NCI-H2196 (cell line): ENCODE data around the gene NTN3.
"Not testable (repeated sequence)": the region's sequence is repeated elsewhere in the genome, so short reads cannot be mapped to it uniquely, and the experiment has no call there.

Experiments used
- DNase-seq: peaks from one replicate; lab custom pipeline; 2025; ENCODE audit not compliant: unreplicated experiment; lab: John Stamatoyannopoulos, UW

Gene NTN3

DNA sequence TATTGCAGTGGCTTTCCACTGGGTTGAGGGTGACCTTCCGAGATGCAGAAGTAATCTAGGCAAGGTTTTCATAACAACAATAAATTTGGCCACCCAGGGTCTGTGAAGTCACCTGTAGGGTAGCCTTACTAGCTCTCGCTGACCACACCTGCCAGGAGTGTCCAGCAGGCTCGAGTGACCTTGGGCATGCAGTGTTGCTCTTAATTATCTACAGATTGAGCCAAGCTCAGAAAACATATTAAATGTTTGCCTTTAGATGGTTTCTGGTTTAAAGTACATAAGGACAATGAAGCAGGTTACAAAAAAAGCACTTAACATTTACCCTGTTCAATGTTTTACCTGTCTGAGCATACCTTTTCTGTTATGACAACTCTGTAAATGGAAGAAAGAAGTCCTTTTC lies 5.6 kb downstream of the NTN3 start:
- DNase-seq: no peak

DNA sequence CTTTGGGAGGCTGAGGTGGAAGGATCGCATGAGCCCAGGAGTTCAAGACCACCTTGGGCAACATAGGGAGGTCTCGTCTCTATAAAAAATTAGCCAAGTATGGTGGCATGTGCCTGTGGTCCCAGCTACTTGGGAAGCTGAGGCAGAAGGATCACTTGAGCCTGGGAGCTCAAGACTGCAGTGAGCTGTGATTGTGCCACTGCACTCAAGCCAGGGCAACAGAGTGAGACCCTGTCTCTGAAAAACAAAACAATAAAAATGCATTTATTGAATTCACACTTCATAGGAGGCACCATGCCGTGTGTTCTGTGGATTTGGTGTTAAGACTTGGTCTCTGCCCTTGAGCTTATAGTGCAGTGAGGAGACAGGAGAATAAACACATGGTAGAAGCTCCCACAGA lies 6.2 kb downstream of the NTN3 start:
- DNase-seq: no peak

DNA sequence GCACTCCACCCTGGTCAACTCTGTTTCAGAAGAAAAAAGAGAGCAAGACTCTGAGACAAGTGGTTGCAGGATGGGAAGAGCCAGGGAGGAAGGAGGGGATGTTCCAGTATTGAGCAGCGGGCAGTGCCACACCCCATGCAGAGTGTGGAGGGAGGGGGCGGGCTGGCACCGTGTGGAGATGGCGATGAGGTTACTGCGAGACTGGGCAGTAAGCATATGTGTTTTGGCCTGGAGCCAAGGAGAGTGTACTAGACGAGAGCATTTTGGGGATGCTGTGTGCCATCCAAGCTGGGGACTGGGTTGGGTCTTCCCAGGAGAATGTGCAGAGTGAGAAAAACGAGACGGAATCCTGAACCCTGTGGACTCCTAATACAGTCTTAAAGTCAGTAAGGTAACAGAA lies 7.2 kb downstream of the NTN3 start:
- DNase-seq: no peak

DNA sequence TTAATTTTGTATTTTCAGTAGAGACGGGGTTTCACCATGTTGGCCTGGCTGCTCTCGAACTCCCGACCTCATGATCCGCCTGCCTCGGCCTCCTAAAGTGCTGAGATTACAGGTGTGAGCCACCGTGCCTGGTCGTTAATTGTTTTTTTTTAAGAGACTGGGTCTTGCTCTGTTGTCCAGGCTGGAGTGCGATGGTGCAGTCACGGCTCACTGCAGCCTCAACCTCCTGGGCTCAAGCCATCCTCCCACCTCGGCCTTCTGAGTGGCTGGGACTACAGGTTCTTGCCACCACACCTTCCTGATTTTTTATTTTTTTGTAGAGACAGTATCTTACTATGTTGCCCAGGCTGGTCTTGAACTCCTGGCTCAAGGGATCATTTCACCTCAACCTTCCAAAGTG lies 8.9 kb downstream of the NTN3 start:
- DNase-seq: not testable (repeated sequence)

DNA sequence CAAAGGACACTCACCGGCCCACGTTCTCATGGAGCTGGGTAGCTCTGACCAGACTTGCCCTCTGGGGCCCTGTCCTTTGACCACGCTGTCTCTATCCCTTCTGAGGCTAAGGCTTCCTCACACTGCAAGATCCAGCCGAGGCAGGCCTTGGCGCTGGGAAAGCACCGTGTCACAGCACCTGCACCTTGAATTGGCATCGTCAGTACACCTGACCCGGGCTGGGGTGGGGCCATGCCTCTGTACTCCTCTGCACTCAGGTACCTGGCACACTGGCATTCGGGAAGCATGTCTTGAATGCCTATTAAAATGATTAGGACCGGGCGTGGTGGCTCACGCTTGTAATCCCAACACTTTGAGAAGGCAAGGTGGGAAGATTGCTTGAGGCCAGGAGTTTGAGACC lies 9.9 kb downstream of the NTN3 start:
- DNase-seq: peak; percentile 21

DNA sequence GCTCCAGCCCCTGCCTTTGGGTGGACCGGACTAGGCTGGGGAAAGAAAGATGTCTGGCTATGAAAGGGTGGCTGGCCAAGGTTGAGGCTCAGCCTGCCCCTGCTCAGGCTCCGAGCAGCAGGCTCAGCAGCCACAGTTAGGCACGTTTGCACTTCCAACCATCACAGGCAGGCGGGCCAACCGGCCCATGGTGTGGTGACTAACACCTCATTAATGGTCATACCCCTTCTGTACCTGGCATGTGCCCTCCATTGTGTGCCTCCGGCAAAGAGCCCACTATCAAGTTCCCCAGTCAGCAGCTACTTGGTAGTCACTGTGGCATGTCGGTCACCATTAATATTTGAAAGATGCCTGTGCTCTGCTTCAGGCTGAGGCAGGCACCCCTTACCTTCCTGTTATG lies 10.6 kb downstream of the NTN3 start:
- DNase-seq: no peak

DNA sequence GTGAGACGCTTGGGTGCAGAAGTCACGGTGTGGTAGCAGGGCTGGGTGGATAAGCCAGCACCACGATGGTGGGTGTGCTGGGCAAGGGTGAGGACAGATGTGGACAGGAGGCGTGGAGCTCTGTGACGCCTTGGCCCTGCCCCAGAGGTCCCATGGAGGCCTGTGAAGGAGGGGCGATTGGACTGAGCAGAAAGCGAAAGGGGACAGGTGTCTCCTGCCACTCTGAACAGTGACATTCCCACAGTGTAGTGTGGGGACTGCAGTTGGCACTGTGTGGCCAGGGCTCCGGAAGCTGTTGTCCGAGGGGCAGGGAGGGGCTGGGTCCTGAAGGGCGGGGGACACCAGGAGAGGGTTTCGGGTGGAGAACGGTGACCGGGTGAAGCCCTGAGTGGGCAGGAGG lies 11.2 kb downstream of the NTN3 start:
- DNase-seq: no peak

DNA sequence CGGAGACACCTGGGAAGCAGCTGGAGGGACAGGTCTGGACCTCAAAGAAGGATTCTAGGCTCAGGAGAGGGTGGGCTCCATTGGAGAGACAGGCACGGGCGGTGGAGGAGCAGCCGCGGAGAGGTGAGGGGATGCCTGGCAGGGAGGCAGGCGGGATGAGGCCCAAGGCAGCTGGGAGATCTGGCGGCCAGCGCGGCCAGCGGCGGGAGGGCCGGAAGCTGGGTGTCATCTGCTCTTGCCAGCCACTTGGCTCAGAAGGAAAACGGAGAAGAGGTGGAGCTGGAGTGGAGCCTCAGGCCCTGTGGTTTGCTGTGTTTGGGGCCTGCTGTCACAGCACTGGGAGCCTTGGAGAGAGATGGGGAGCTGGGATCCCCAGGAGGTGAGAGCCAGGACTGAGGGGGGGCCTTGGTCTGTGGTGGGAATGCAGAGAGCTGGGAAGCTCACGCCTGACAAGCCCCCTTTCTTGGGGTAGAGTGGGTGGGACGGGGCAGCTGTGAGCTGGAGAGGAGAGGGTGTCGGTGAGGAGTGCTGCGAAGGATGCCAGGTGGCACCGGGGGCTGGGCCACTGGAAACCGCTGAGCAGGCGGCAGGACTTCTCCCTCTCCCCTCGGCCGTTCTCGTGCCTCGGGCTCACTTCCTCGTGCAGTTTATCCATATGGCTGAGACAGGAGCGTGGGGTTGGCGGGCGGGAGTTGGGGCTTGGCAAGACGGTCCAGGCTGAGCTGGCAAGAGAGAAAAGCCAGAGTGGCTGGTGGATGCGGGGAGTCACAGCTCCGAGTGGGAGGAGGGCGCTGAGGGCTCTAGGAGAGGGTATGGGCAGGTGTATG lies 11.8 kb downstream of the NTN3 start:
- peak; percentile 83 for DNase-seq

DNA sequence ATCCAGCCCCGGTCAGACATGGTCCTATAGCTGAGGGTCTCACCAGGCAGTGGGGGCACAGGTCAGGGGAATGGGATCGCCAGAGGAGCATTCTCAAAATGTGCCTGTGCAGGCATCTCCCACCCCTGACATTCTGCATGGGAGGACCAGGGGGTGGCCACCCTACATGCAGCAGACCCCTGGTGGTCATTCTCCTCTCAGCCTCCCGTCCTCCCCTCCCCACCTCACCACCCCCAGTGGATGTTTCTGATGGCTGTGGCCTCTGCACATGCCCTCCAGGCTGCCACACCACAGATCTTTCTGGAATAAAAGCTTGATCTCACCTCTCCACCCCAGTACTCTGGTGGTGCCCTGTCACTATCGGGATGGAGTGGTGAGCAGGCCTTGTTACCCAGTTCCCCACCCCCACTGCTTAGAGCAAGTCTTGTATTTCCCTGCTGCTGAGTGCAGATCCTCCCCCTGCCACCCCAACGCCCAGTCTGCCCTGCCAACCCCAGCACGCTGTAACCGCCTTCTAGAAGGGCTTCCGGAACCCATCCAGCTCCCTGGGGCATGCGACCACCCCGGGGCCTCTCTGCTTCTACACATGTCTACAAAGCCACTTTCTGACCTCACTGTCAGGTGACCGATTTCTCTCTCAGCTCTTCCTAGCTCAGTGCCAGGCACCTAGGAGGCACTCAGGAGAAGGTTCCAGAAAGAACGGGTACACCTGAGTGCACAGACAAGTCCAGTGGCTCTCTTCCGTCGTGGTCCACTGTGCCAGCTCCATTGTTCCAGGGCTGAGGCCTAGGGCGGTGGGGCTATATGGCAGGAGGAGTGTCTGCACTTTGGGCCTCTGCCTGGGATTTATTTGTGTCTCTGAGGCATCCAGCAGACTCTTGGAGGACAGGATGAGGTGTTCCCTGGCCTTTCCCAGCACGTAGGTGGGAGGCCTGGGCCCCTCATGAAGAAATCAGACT lies 13.1 kb downstream of the NTN3 start:
- no peak for DNase-seq

DNA sequence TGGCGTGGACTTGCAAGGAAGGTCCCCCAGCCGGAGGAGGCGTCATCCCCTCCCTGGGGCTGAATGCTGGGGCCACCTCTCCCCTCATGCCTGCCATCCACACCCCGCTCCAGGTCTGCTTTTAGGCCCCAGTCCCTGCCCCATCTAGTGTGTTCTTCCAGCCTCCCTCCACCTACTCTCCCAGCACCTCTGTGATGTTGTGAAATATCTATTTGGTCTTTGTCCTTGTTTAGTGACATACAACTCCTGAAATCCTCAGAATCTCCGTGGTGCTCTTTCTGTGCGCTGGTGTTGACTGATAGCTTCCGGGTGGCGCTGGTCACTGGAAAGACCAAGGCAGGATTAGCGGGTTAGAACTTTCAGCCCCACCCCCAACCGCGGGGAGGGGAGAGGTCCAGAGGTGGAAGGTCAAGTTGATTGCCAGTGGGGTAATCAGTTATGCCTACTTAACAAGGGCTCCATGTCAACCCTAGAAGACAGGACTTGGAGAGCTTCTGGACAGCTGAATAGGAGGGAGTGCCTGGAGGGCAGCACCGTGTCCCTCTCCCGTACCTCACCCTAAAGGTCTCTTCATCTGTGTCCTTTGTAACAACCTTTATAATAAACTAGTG lies 13.9 kb downstream of the NTN3 start:
- DNase-seq: no peak

DNA sequence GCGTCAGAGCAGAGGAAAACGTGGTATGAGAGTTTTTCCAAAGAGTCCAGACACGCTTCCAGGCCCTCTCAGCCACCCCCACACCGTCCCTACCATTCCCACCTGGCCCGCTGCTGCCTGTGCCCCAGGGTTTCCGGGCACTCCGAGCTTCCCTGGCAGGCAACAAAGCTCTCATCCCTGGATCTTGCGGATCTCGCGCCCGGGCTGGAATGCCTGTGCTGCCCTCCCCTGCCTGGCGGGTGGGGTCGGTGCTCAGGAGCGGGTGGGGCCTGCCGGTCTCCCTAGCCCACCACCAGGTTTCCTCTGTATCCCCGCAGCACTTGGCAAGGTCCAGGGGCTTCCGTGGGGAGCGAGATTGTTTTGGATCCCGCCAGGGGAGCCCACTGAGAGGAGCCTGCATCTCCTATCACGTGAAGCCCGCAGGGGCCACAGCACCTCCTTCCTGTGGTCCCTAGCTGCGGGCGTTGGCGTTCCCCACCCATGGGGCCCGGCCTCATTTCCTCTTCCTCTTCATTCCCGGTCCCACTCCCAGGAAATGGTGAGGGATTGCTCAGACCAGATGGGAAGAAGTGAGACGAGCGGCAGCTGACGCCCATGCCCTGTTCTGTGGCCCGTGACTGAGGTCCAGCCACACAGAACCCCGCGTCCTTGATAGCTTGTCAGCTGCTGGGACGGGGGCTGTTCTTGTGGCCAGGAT lies 14.9 kb downstream of the NTN3 start:
- no peak for DNase-seq

DNA sequence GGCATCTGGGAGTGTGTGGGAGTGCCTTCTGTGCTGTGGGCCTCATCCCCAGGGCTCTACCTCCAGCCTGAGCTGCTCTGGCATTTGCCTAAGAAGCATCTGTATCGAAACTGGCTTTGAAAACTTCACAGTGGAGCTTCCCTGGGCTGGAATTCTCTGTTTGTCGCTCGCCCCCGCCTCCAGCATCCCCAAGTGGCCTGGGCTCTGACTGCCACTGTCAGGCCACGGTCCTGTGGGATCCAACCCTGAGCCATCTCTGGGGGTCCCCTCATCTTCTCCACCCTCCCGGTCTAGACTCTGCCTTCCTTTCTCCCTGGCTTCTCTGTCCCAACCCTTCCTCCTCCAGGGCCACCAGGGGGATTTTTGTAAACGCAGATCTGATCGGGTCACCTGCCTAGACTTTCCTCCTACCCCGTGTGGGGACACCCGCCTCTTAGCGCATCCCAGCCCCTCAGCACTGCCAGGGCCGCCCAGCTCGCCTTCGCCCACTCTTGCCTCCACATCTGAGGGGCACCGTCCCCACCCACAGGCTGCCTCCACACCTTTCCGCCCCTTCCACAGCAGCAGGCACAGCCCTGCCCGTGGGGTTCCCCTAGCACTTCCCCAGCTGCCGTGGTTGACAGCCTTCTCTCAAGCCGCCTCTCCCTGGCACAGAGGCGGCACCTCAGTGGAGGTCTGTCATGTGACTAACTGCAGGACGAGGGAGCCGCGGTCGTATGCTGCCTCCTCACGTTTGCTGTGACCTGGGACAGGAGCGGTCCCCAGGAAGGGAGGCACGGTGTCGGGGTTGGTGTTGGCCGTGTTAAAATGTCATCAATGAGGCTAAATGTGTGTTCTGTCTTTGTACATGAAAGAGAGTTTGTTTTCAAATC lies 15.8 kb downstream of the NTN3 start:
- no peak for DNase-seq

DNA sequence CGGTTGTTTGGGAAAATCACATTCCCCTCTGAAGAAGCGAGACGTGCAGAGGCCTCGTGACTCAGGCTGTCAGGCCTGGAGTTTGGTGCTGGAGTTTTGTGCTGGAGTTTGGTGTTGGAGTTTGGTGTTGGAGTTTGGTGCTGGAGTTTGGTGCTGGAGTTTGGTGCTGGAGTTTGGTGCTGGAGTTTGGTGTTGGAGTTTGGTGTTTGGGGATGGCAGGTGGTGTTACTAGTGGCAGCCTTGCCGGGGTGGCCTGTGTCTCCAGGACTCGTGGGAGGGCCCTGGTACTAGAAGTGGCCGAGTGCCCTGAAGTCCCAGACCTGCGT lies 16.4 kb downstream of the NTN3 start:
- DNase-seq: no peak

DNA sequence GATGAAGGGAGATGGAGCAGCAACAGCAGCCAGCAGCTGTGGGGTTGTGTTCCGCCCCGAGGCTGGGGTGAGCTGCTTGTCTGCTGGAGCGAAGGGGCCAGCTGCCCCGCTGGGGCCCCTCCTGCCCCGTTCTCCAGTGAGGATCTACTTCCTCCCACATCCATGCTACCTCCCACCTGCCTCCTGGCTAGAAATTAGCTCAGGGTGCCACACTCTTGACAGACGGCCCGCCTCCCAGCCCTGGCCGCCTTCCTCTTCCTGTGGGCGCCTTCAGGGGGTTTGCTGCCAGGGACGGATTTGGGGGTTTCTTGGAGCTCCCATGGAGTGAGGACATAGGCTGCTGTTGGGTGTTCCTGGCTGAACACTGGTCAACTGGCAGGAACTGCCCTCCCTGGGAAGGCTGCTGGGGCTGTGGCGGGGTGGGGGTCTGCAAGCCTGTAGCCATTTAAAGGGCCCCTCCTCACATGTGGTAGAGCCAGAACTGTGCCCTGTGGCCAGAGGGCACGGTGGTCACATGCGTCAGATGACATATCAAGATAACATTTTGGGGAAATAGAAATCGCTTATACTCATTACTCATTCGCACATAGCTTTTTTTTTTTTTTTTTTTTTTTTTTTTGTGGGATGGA lies 16.9 kb downstream of the NTN3 start:
- DNase-seq: no peak

DNA sequence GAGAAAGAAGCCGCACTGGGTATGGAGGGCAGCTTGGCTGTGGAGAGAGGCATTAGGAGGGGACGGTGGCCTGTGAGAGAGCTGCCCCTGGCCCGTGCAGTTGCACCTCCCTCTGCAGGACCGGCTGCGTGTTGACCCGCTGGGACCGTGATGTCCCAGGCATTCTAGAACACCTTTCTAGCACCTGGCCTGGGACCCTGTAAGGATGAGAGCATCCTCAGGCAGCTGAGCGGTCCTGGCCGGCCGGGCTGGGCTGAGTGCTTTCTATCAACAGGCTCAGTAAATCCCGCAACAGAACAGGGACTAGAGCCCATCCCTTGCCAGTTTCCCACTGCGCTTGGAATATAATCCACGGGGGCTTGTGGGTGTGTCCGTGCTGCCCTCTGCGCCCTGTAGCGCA lies 18.5 kb downstream of the NTN3 start:
- DNase-seq: no peak

DNA sequence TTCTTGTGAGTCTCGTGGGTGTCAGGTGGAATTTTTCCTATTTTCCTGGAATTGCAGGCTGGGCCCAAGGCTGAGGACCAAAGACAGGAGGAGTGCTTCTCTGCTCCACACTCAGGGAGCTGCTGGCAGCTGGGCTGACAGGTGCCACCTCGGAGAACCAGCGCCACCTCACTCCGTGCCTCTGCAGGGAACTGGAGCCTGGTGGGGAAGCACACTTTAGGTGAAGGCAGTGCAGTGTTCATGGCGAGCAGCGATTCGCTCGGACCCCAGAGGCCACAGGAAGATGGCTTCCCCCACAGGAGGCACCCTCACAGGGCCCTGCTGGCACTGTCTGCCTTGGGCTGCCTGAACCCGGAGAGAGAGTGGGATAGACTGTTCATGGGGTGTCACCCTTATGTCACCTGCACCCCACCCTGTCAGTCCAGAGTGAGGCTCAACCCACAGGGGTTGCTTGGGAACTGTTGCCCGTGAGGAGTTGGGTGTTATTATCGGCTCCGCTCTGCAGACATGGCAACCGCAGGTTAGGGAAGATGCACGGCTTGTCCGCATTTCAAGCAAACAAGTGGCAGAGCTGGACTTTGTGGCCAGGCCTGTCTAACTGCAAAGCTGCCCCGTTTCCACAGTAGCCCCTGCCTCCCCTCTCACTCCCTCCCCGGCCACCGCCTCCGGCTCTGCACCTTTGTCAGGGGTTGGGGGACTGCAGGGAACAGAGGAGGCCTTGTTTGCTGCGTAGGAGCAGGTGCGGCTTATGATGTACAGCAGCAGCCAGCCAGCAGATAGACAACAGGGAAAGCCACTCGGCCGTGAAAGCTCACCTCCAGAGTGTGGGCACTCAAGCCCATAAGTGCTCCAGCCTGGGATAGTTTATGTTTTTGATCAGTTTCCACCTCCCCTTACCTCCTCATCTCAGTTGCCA lies 19.4 kb downstream of the NTN3 start:
- peak; percentile 68 for DNase-seq

DNA sequence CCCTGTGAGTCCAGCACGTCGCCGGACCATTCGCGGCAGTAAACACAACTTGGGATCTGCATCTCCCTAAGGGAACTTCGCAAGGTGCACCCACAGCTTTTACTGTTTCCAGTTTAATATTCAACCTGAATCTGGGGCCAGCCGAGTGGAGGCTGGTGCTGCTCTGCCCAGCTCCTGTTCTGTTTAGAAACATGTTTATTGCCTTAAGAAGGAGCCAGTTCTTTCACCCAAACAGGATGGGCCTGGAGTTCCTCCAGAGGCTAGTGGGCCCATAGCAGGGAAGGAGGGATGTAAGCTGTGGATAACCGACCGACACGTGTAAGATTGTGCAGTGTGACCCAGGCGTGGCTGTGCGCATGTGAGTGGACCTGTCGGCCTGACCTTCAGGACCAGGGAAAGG lies 21.2 kb downstream of the NTN3 start:
- DNase-seq: no peak

DNA sequence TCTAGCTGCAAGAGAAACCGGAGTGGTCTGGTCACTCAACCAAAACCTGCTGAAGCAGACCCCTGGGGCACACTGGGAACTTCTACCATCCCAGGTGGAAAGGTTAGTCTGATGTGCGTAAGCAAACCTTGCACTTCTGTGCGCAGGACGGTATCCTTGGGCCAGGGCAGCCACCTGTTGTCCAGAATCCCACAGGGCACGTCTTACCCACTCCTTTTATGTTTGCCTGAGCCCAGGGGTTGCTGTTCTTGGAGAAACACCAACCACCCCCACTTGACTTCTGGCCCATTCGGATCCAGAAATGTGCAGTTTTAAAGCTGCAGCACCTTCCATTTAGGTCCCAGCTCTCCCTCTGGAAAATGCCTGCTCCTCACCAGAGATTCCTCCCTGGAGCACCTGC lies 22.5 kb downstream of the NTN3 start:
- no peak for DNase-seq

DNA sequence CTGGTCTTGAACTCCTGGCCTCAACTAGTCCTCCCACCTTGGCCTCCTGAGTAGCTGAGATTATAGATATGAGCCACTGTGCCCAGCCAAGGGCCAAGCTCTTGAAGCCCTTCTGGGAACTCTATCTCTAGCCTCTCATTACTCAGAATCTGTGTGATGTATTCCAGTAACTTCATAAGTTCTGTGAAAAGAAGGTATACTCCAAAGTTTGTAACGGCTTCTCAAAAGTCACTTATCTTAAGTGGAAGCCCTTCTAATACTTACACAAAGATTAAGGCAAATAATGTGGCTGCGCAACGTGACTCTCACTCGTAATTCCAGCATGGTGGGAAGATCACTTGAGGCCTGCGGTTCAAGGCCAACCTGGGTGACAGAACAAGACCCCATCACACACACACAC lies 23.5 kb downstream of the NTN3 start:
- no peak for DNase-seq
